ENCODE data around the gene IL1B.

Gene IL1B

GRCh38 chr2:112803691-112804521 lies 32.7 kb downstream of the IL1B start:
- no peak for DNase-seq

GRCh38 chr2:112800881-112801583 lies 35.5 kb downstream of the IL1B start:
- no peak for DNase-seq

GRCh38 chr2:112798979-112799975 lies 37.3 kb downstream of the IL1B start:
- DNase-seq, result peak; percentile 75 to 77

- no peak for DNase-seq
These were observed 40.1 kb downstream of the IL1B start for GRCh38 chr2:112796486-112796885.

- DNase-seq, result peak; percentile 71 to 74
These were observed 40.8 kb downstream of the IL1B start for GRCh38 chr2:112795774-112796173.

- DNase-seq, result peak; percentile 8 to 15
These were observed 41.7 kb downstream of the IL1B start for GRCh38 chr2:112794841-112795240.

- peak; percentile 28 to 48 for DNase-seq
These were observed 42.3 kb downstream of the IL1B start for GRCh38 chr2:112794131-112794733.

GRCh38 chr2:112793449-112793978 lies 43.1 kb downstream of the IL1B start:
- peak; percentile 22 to 39 for DNase-seq

GRCh38 chr2:112792419-112792818 lies 44.2 kb downstream of the IL1B start:
- DNase-seq, result no peak

GRCh38 chr2:112791693-112792230 lies 44.8 kb downstream of the IL1B start:
- no peak for DNase-seq

GRCh38 chr2:112791019-112791418 lies 45.6 kb downstream of the IL1B start:
- no peak for DNase-seq

GRCh38 chr2:112790305-112790704 lies 46.3 kb downstream of the IL1B start:
- DNase-seq, result no peak

GRCh38 chr2:112789186-112789585 lies 47.4 kb downstream of the IL1B start:
- DNase-seq, result no peak

- no peak for DNase-seq
These were observed 47.9 kb downstream of the IL1B start for GRCh38 chr2:112788653-112789052.

GRCh38 chr2:112787729-112788393 lies 48.7 kb downstream of the IL1B start:
- peak; percentile 76 to 80 for DNase-seq

- DNase-seq, result no peak
These were observed 49.3 kb downstream of the IL1B start for GRCh38 chr2:112787294-112787693.

- no peak for DNase-seq
These were observed 52.1 kb downstream of the IL1B start, which contains the start of gene IL1A for GRCh38 chr2:112784199-112785189. IL1A (minus strand) TSS chr2:112784493; CDS start chr2:112783770, 723 bp downstream.

GRCh38 chr2:112783187-112783714 lies 53.3 kb downstream of the IL1B start:
- DNase-seq, result no peak

GRCh38 chr2:112782234-112782799 lies 54.3 kb downstream of the IL1B start:
- DNase-seq, result no peak

Measured in Kasumi-1 (cell line).